HCT116 (cell line): ENCODE measurements around the gene ATP2C1. TPM values are rescaled to one million over a fixed set of nuclear protein-coding genes. Genes with fewer than 3 reads are reported as not detected.

Experiments used
- ATAC-seq: fragments of 200-7000 bp; cut with Tn5 transposase; 2 replicates; pipeline ENCODE4 v1.9.1; 2020; ENCODE audit warnings: mild to moderate bottlenecking, moderate library complexity
- BruUV-seq: library from RNA; stranded (reverse); fragments of 400-500 nt; replicated peaks from 2 replicates; lab custom pipeline; 2021; lab: Mats Ljungman, UMichigan
- CTCF ChIA-PET: fragments of 300-600 bp; sonication (Branson Sonifier 250); formaldehyde crosslinking; loops from one replicate; lab custom pipeline; 2021; ENCODE audit warnings: antibody characterized with exemption; lab: Charles Lee
- POLR2A ChIA-PET: fragments of 300-600, 350-600 bp; sonication (Branson Sonifier 250); formaldehyde crosslinking; loops from one replicate; lab custom pipeline; 2021; ENCODE audit warnings: antibody characterized with exemption; lab: Charles Lee
- RAD21 ChIA-PET, 2 experiments: fragments of 300-600 bp; sonication (Branson Sonifier 250); formaldehyde crosslinking; loops; one replicate each; lab custom pipeline; 2023; ENCODE audit warnings: low total read pairs in 2 of 2; ENCODE audit not compliant: uncharacterized antibody in 2 of 2, unreplicated experiment in 2 of 2, low non-redundant PET in 1 of 2; lab: Charles Lee
- DNase-seq: peaks from one replicate; pipeline ENCODE4 v3.0.0-alpha.2; 2010; ENCODE audit warnings: low read depth, low spot score
- H2AFZ ChIP-seq: fragments of 200-600 bp; shearing (Covaris generic), sonication (generic); 2 replicates; pipeline ENCODE4 v1.6.1; 2017; ENCODE audit warnings: low read depth, mixed run types, mixed read lengths, antibody characterized with exemption, low read length; ENCODE audit not compliant: poor library complexity, severe bottlenecking
- H3K27ac ChIP-seq: 2 replicates; pipeline ENCODE4 v1.5.1; 2012; ENCODE audit warnings: low read depth, low read length
- H3K27me3 ChIP-seq: fragments of 200-600 bp; sonication (generic); 2 replicates; pipeline ENCODE4 v1.6.1; 2016; ENCODE audit warnings: mixed run types, low read length, mixed read lengths; ENCODE audit not compliant: insufficient read depth
- H3K36me3 ChIP-seq, 2 experiments: fragments of 200-500 bp in 1 of 2; fragments of 200-600 bp in 1 of 2; sonication (Bioruptor generic) in 1 of 2; sonication (generic) in 1 of 2; 2 replicates each; pipeline versions ENCODE4 v1.5.1 to v1.6.1; 2014 to 2016; ENCODE audit warnings: low read length in 2 of 2, inconsistent platforms in 1 of 2, mixed read lengths in 1 of 2, mixed run types in 1 of 2; ENCODE audit not compliant: insufficient read depth in 2 of 2, control insufficient read depth in 1 of 2
- H3K4me1 ChIP-seq, 2 experiments: fragments of 200-600 bp in 1 of 2; sonication (generic) in 1 of 2; 2 replicates each; pipeline versions ENCODE4 v1.5.1 to v1.6.1; 2012 to 2017; ENCODE audit warnings: low read length in 2 of 2, inconsistent platforms in 1 of 2, mild to moderate bottlenecking in 1 of 2, mixed read lengths in 1 of 2, mixed run types in 1 of 2, moderate library complexity in 1 of 2; ENCODE audit not compliant: insufficient read depth in 2 of 2, control insufficient read depth in 1 of 2
- H3K4me2 ChIP-seq: fragments of 200-600 bp; sonication (generic); 2 replicates; pipeline ENCODE4 v1.6.1; 2017; ENCODE audit warnings: mixed run types, low read length, mixed read lengths
- H3K4me3 ChIP-seq, 2 experiments: fragments of 200-600 bp in 1 of 2; sonication (generic) in 1 of 2; replicated peaks in 1 of 2; 2 replicates each; pipeline ENCODE4 v1.5.1; 2011 to 2016; ENCODE audit warnings: low read length in 2 of 2, control low read depth in 1 of 2, low read depth in 1 of 2, mild to moderate bottlenecking in 1 of 2, mixed read lengths in 1 of 2, mixed run types in 1 of 2
- H3K79me2 ChIP-seq: fragments of 200-600 bp; sonication (generic); 2 replicates; pipeline ENCODE4 v1.6.1; 2017; ENCODE audit warnings: mild to moderate bottlenecking, mixed run types, low read length, moderate library complexity, mixed read lengths; ENCODE audit not compliant: insufficient read depth
- H3K9ac ChIP-seq: fragments of 200-600 bp; sonication (generic); 2 replicates; pipeline ENCODE4 v1.6.1; 2016; ENCODE audit warnings: low read length, mixed read lengths
- H3K9me2 ChIP-seq: fragments of 200-600 bp; sonication (generic), shearing (Covaris generic); 2 replicates; pipeline ENCODE4 v1.6.1; 2017; ENCODE audit warnings: mixed run types, mild to moderate bottlenecking, moderate library complexity; ENCODE audit not compliant: insufficient read depth
- H3K9me3 ChIP-seq, 2 experiments: fragments of 200-500 bp in 1 of 2; fragments of 200-600 bp in 1 of 2; sonication (Bioruptor generic) in 1 of 2; sonication (generic) in 1 of 2; 2 replicates each; pipeline ENCODE4 v1.6.1; 2014 to 2017; ENCODE audit warnings: low read length in 2 of 2, mixed read lengths in 2 of 2, inconsistent platforms in 1 of 2, low read depth in 1 of 2, mild to moderate bottlenecking in 1 of 2, mixed run types in 1 of 2, moderate library complexity in 1 of 2; ENCODE audit not compliant: control insufficient read depth in 1 of 2, insufficient read depth in 1 of 2
- H4K20me1 ChIP-seq: fragments of 200-600 bp; sonication (generic), shearing (Covaris generic); 2 replicates; pipeline ENCODE4 v1.6.1; 2017; ENCODE audit warnings: mixed run types, mild to moderate bottlenecking, moderate library complexity; ENCODE audit not compliant: insufficient read depth
- CBX3 ChIP-seq: IDR thresholded peaks from 2 replicates; pipeline ENCODE4 v1.6.1; 2012; ENCODE audit warnings: low read depth
- CEBPB ChIP-seq: IDR thresholded peaks from 2 replicates; pipeline ENCODE4 v1.6.1; 2012; ENCODE audit warnings: low read depth
- CTCF ChIP-seq, 3 experiments: fragments of 200-600 bp in 1 of 3; sonication (generic) in 1 of 3; IDR thresholded peaks in 2 of 3; conservative IDR thresholded peaks in 1 of 3; 2 replicates each; pipeline ENCODE4 v1.5.1; 2012 to 2017; ENCODE audit warnings: low read depth in 2 of 3, low read length in 2 of 3, antibody characterized with exemption in 1 of 3, borderline replicate concordance in 1 of 3, control low read depth in 1 of 3, mild to moderate bottlenecking in 1 of 3, mixed read lengths in 1 of 3, mixed run types in 1 of 3, moderate library complexity in 1 of 3; ENCODE audit not compliant: insufficient read depth in 1 of 3
- EZH2 ChIP-seq: fragments of 200-600 bp; sonication (generic); IDR thresholded peaks from 2 replicates; pipeline ENCODE4 v1.6.1; 2017; ENCODE audit warnings: antibody characterized with exemption, mixed run types
- EZH2phosphoT487 ChIP-seq: fragments of 200-600 bp; IDR thresholded peaks from 2 replicates; pipeline ENCODE4 v1.6.1; 2018; ENCODE audit warnings: antibody characterized with exemption, borderline replicate concordance
- POLR2AphosphoS5 ChIP-seq: IDR thresholded peaks from 2 replicates; pipeline ENCODE4 v1.6.1; 2011; ENCODE audit warnings: mild to moderate bottlenecking, low read depth, low read length, moderate library complexity
- REST ChIP-seq: IDR thresholded peaks from 2 replicates; pipeline ENCODE4 v1.6.1; 2012; ENCODE audit warnings: low read depth
- SP1 ChIP-seq: IDR thresholded peaks from 2 replicates; pipeline ENCODE4 v1.6.1; 2012; ENCODE audit warnings: low read depth
- intact Hi-C: fragments of 100-400 bp; cut with micrococcal nuclease; formaldehyde crosslinking; loops from 2 replicates; pipeline ENCODE4 v1.10.0; 2022
- total RNA-seq: library from RNA; stranded (reverse); gene quantifications from one replicate; pipeline ENCODE4 v1.2.1, GENCODE V29; 2021; ENCODE audit not compliant: unreplicated experiment

Gene ATP2C1
- total RNA-seq, 1 experiment from 2014 or later = 69.1 TPM

GRCh38 chr3:130895690-130896488 lies 2.0 kb downstream of the ATP2C1 start:
- ChIA-PET POLR2A (no interaction called here), CTCF (no interaction called here), RAD21 (no interaction called here)
- intact Hi-C loops = no loop called here
- peaks cover 3 to 17% of the 10 kb centered on the region in 2 experiments; a peak in 3 of 4 replicates for H3K4me1 ChIP-seq
- H3K9me2 ChIP-seq = no peaks in the 10 kb centered on the region
- no peak overlapping the region for H2AFZ ChIP-seq
- no peaks in the 10 kb centered on the region for H3K27me3 ChIP-seq
- no peaks in the 10 kb centered on the region for H3K36me3 ChIP-seq
- peaks cover 67% of the 10 kb centered on the region for H3K79me2 ChIP-seq
- H3K4me2 ChIP-seq = peak overlapping the region; percentile 74
- H3K9ac ChIP-seq = no peak overlapping the region
- ATAC-seq (no peak), DNase-seq (no peak)
- no peak overlapping the region for H3K27ac ChIP-seq
- BruUV-seq = no TSS peak
- H4K20me1 ChIP-seq = peaks cover 24% of the 10 kb centered on the region; the same call in 1 of the 2 replicates
- no peaks in the 10 kb centered on the region for H3K9me3 ChIP-seq
- H3K4me3 ChIP-seq = peak overlapping the region in 1 of 2 experiments; percentile 89; a peak in 1 of 4 replicates
- TF ChIP-seq CBX3 (no peak), REST (no peak), EZH2 (no peak)
- TF ChIP-seq, all 23 proteins: peak for 0

GRCh38 chr3:130897316-130897715 lies 3.4 kb downstream of the ATP2C1 start:
- Histone ChIP-seq H4K20me1 (peaks cover 25% of the 10 kb centered on the region; the same call in 1 of the 2 replicates), H3K9ac (no peak overlapping the region), H3K4me2 (no peak overlapping the region), H3K36me3 (no peaks in the 10 kb centered on the region), H3K9me2 (no peaks in the 10 kb centered on the region), H3K79me2 (peaks cover 82% of the 10 kb centered on the region), H2AFZ (no peak overlapping the region), H3K27ac (no peak overlapping the region), H3K27me3 (no peaks in the 10 kb centered on the region), H3K9me3 (no peaks in the 10 kb centered on the region), H3K4me1 (peaks cover 3 to 17% of the 10 kb centered on the region in 2 experiments; a peak in 3 of 4 replicates), H3K4me3 (no peak overlapping the region)
- CTCF ChIA-PET = no interaction called here
- RAD21 ChIA-PET = no interaction called here
- TF ChIP-seq SP1 (no peak), CTCF (IDR thresholded peaks at IDR 0.05 in 2 of 3, conservative IDR thresholded peaks at IDR 0.05 in 1 of 3; ENCODE audit: borderline replicate concordance in 1 of 3, insufficient read depth in 1 of 3, low read depth in 2 of 3, low read length in 2 of 3) (no peak), POLR2AphosphoS5 (no peak), CEBPB (no peak), EZH2phosphoT487 (no peak)
- POLR2A ChIA-PET = no interaction called here
- intact Hi-C loops = no loop called here
- ATAC-seq (no peak), DNase-seq (no peak)
- BruUV-seq = no TSS peak
